Right lobe of liver (tissue), 4 donors: ENCODE data around the gene H2AZ2.
A peak's percentile ranks its signal among the peaks of the same experiment; 100 is the strongest.

Experiments
- POLR2A ChIP-seq: fragments of 450-650 bp; IDR thresholded peaks from one replicate; pipeline ENCODE4 v1.6.1; 2017; ENCODE audit warnings: antibody characterized with exemption, mild to moderate bottlenecking
- TF ChIP-seq, protein P1 (sequence below), 4 donors: fragments of 200-600 bp in 3 of 4; fragments of 450-650 bp in 1 of 4; IDR thresholded peaks; one replicate each; pipeline versions ENCODE4 v1.5.1 to v1.8.0; 2016 to 2022; ENCODE audit warnings: antibody characterized with exemption in 4 of 4, mild to moderate bottlenecking in 2 of 4
- donor health status: DM: no; HTN: no; CAD: no.
- donor health status: DM: no; HTN: no; CAD: no.
- donor health status: DM: no; HTN: yes; CAD: no.

DNA sequence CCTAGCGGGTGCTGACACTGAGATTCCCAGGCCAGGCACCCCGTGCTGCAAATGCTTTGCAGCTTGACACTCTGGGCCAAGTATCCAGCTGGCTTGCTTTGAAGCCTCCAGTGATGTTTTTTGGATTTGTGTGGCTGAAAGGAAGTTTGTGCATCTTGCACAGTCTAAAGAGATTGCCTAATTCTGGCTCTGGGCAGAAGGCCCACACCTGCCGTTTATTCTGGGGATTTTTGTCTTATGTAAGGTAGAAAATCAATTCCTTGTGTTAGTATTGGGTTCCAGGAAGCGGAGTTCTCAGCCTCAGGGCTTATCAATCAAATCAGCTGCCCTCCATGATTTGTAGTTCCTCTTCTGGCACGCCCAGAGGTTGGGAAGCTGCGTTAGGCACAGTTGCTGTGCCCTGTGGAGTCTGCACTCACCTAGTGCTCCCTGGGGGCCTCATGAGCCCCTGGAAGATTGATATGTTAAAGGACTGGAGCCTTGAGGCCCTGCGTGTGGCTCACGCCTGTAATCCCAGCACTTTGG, 45.9 kb upstream of the H2AZ2 start:
- TF ChIP-seq, protein P1, sequence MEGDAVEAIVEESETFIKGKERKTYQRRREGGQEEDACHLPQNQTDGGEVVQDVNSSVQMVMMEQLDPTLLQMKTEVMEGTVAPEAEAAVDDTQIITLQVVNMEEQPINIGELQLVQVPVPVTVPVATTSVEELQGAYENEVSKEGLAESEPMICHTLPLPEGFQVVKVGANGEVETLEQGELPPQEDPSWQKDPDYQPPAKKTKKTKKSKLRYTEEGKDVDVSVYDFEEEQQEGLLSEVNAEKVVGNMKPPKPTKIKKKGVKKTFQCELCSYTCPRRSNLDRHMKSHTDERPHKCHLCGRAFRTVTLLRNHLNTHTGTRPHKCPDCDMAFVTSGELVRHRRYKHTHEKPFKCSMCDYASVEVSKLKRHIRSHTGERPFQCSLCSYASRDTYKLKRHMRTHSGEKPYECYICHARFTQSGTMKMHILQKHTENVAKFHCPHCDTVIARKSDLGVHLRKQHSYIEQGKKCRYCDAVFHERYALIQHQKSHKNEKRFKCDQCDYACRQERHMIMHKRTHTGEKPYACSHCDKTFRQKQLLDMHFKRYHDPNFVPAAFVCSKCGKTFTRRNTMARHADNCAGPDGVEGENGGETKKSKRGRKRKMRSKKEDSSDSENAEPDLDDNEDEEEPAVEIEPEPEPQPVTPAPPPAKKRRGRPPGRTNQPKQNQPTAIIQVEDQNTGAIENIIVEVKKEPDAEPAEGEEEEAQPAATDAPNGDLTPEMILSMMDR (IDR thresholded peaks at IDR 0.05): no peak
- peak; percentile 11 for TF ChIP-seq POLR2A
